Activated T-cell treated with anti-CD3 and anti-CD28 coated beads, Interleukin-2, amount 50 U/mL, for 1 hour (primary cell): ENCODE measurements around the gene MRTFB.

Source experiments
- DNase-seq: peaks from one replicate; pipeline ENCODE4 v3.0.0-alpha.2; 2020

The MRTFB gene

GRCh38 chr16:14291286-14291685 lies 220.2 kb downstream of the MRTFB start:
- DNase-seq, result no peak

DNA sequence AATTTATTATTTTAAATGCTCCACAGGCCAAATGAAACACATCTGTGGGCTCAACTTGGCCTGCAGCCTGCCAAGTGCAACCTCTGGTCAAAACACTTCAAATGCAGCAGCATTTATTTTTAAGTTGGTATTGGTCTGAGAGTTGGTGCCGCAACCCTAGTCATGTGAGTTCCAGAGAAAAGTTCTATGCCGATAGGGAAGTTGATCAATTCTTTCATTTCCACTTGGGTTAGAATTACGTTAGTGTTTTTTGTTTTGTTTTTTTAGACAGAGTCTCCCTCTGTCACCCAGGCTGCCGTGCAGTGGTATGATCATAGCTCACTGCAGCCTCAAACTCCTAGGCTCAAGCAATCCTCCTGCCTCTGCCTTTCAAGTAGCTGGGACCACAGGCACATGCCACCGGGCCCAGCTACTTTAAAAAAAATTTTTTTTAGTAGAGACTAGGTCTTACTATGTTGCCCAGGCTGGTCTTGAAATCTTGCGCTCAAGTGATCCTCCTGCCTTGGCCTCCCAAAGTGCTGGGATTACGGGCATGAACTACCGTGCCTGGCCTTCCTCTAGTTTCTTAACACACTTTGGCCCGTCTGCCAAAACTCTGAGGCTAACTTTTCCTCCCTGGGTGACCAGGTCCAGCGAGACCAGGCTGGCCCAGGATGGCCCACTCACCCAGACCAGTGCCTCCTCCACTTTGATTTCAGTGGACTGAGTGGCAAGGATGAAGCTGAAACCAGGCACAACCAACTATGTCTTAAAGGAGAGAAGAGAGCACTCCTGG lies 221.1 kb downstream of the MRTFB start:
- DNase-seq, result no peak

- no peak for DNase-seq
Observed at GRCh38 chr16:14296663-14297062, 225.5 kb downstream of the MRTFB start.

DNA sequence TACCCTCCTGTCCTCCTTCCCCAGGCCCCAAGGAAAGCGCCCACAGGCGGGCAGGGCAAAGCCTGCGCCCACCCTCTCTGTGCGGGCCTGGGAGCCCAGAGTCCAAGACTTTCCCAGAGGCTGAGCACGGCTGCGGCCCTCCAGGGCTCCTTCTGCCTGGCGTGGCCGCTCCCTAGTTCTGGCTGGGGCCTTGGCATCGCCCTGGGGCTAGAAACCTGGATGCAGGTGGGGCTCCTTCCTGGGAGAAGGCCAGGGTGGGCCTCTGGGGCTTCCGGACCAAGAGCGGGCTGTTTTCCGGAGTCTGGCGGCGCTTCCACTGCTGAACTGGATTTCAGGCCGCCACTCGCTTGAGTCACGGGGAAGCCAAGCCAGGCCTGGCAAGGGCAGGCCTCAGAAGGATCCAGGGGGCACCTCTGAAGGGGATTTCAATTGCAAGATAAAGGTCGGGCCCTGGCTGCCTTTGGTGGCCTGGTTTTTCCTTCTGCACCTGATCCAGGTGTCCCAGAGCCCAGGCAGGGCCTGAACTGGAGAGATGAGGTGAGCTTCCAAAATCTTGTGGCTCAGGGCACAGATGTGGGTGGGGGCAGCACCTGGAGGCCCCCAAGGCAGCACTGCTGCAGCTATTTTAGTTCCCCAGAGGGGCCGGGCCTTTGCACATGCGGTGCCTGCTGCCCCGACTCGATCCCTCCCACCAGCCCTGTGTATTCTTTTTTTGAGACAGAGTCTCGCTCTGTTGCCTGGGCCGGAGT lies 227.4 kb downstream of the MRTFB start:
- no peak for DNase-seq

GRCh38 chr16:14300705-14301168 lies 229.6 kb downstream of the MRTFB start:
- peak; percentile 39 for DNase-seq

DNA sequence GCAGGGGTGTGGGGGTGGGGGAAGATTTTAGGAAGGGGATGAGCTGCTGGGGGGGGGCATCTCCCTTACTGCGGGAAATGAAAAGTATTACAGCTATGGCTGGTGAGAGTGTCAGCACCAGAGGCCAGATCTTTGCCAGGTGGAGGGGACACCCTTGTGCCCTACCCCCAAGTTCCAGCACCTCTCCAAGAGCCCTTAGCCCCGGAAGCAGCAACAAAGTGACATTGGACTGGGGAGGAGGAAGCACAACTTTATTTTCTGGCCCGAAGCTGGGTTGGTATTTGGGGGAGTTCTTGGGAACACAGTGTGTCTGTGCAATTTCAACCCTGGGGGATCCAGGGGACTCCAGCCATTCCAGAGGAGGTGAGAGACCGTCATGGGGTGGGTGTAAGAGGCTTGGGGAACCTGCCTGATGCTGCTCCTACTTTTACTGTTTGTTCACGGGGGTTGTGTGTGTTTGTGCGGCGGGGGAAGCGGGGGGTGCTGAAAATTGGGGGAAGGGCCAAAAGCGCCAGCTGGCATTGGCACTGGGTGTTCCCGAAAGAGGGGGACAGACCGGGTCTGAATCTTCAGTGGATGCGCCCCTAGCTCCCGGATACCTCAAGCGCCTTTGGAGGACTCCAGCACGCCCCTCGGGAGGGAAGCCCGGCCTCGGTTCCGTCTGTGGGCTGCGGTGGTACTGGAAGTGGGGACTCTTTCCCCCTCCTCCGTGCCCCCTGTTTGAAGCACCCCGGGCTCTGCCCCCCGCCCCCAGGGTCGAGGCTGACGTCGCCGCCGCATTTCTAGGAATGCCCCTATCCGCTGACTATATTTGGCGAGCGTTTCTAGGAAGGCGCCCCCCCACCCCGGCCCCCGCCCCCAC lies 230.3 kb downstream of the MRTFB start:
- DNase-seq, result peak; percentile 55

- DNase-seq, result peak; percentile 32
Observed at GRCh38 chr16:14302031-14302398, 230.9 kb downstream of the MRTFB start.

- peak; percentile 50 for DNase-seq
Observed at GRCh38 chr16:14302399-14303181, 231.5 kb downstream of the MRTFB start.

- no peak for DNase-seq
Observed at GRCh38 chr16:14303182-14303618, 232.1 kb downstream of the MRTFB start.

DNA sequence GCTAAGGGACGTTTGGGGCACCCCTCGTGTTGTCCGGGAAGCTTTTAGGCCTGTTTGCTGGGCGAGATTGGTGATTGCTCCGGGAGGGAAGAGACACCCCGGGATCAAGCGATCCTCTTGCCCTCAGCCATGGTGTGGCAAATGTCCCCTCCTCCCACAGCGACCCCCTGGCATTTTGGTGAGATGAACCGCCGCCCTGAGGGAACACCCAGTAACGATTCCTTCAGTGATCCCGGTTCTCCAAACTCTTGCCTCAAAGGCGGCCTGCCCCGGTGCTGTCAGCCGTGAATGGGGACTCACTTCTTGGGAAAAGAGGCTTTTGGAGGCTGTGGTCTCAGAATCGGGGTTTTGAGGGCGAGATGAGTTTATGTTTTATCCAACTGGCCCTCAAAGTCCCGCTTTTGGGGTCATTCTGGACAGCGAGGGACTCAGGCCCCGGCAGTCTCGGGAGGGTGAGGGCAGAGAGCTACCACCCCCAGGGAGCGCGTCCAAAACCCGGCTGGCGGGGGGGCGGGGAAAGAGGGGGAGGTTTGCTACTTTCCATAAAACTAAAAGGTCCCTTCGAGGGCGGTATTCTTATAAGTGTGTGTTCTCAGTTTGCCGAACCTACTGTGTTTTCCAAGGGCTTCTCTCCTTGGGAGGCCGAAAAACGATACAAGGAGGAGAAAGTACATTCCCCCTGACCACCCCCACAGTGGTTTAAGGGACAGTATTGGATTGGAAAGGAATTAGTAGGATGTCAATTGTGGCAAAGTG lies 232.7 kb downstream of the MRTFB start:
- no peak for DNase-seq

DNA sequence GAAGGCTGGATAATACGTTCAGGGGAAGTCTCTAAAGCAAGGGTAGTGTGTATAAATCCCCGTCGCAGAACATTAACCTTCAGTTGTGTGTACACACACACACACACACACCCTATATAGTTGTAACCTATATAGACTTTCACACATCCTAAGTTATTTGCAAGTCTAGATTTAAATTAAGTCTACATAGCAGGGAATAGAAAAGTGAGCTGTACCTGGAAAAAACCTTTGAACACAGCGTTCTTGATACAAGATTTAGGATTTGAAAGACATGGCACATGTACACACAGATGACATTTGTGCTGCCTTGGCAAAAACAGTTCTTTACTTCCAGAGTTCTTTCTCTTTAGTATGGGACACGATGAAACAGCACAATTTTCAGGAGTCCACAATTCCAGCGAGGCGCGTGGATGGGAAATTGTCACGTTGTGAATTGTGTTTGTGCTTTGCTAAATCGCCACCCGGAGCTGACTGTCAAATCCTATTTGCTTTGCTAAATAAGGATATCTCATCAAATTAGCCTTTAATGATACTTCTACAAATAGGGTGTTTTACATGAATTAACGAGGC lies 233.9 kb downstream of the MRTFB start:
- no peak for DNase-seq

- no peak for DNase-seq
Observed at GRCh38 chr16:14306485-14307058, 235.5 kb downstream of the MRTFB start.

DNA sequence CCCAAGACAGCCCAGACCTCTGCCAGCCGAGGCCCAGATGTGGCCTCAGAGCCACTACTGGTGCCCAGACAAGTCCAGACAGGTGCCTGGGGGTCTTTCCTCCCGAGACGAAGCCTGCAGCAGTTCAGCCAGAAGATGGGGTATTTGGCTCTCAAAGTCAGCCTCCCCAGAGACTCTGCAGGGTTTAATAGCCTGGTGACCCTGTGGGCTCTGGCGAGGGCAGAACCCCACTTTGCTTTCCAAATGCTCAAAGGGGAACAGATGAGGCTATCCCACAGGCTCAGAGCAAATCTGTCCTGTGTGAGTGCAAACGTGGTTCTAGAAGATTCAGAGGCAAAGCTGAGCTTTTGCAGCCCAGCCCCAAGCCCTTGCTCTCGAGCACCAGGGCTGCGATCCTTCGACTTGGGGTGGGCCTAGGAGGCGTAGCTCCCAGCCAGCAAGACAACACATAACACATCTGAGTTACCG lies 236.0 kb downstream of the MRTFB start:
- DNase-seq, result no peak

- no peak for DNase-seq
Observed at GRCh38 chr16:14307527-14308367, 236.6 kb downstream of the MRTFB start.

DNA sequence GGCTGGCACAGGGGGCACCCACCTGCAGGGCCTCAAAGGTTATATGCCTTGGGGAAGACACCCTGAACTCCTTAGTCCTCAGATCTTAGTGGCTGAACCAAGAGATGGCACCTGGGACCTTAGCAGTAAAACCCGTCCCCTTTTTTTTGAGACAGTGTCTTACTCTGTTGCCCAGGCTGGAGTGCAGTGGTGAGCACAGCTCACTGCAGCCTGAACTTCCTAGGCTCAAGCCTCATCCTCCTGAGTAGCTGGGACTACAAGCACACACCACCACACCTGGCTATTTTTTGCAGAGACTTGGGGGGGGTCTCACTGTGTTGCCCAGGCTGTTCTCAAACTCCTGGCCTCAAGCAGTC lies 237.2 kb downstream of the MRTFB start:
- no peak for DNase-seq

DNA sequence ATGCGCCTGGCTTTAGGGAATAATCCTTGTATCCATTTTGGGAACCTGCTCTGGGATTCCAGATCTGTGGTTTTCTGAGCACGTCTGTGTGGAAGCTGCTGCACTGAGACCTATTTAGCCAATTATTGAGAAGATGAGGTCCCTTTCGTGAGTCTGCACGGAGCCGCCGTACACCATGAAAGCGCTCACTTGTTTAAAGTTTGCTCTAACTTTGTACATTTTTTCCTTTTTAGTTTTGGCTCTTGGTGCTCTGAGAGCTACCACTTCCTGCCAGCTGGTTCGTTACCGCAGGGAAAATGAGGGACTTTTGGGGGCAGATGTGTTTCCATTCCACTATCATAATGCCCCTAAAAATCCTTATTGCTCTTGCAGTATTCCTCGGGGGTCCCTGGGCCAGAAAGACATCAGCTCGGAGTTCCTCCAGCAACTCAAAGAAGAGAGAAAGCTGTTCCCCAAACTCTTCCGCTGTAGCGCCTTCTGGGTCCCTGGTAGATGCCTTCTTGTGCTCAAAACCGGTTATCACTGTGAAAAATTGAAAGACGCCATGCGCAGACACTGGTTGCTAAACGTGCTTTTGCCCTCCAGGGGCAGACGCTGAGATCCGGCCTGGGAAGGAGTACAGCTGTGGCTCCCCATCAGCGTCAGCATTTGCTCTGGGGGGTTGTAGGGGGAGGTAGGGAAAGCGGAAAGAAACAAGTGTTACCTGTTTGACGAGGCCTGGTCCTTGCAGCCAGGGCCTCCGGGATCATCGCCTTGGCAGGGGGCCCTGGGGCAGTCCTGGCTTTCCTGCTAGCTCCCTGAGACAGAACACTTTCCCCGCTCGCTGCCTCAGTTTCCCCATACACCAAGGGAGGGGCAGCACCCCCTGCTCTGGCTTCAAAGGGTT lies 238.1 kb downstream of the MRTFB start:
- peak; percentile 40 for DNase-seq

DNA sequence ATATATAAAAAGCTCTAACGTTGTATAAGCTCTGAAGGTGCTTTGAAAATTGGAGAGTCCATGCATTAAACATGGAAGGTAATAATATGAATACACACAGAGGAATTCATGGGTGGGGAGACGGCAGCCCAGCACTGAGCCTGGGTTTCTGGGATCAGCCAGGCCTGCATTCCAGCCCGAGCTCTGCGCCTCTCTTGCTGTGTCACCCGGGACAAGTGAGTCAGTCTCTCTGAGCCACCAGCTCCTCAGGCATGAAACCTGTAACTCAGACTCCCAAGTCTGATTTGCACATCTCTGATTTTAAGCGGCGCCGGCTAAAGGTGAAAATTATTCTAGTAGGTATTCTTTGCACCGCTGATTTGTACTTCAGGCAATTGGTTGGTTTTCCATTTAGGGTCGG lies 238.8 kb downstream of the MRTFB start:
- no peak for DNase-seq

DNA sequence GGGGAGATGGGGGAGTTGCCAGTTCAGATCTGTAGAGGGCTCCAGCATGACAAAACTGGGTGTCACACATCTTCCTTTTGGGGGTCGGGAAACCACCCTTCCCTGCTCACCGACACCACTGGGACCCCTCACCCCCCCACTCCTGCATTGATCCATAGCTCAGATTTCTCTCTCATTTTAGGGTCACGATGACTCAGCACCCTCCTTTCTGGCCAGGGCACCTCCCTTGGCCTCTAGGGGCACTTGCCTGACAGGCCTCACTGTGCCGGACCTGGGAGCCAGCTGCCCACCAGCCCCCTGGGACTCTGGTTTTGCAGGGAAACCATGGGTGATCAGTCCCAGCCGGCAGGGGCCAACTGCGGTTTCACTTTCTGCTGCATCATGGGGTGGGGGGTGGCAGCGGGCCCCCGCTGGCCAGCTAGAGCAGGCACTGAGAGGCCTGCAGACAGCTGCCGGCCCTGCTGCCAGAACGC lies 239.4 kb downstream of the MRTFB start:
- no peak for DNase-seq

DNA sequence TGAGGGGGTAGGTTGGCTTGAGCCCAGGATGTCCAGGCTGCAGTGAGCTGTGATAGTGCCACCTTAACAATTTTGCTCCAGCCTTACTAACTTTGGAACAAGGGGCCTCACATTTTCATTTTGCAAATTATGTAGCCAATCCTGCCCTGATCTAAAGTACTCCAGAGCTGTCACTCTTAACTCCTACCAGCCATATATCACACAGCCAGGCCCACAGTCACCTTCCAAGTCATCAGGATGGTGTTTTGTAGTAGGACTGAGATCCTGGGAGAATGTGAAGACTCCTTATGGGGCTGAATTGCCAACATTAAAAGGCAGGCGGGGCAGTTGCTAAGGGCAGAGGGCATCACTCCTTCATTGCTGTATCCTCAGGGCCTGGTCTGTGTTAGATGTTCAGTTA lies 243.0 kb downstream of the MRTFB start:
- no peak for DNase-seq
